GM23248 (cell line): ENCODE results near the gene ING3.

Experiments used
- EZH2 ChIP-seq: fragments of 200-600 bp; sonication (generic); IDR thresholded peaks from 2 replicates; pipeline ENCODE4 v1.6.1; 2018; ENCODE audit warnings: antibody characterized with exemption, mild to moderate bottlenecking; ENCODE audit not compliant: insufficient read depth, poor library complexity, severe bottlenecking
- EZH2phosphoT487 ChIP-seq: fragments of 200-600 bp; sonication (generic); IDR thresholded peaks from 2 replicates; pipeline ENCODE4 v1.6.1; 2018; ENCODE audit warnings: antibody characterized with exemption, moderate library complexity, mild to moderate bottlenecking, low read depth; ENCODE audit not compliant: insufficient read depth

DNA sequence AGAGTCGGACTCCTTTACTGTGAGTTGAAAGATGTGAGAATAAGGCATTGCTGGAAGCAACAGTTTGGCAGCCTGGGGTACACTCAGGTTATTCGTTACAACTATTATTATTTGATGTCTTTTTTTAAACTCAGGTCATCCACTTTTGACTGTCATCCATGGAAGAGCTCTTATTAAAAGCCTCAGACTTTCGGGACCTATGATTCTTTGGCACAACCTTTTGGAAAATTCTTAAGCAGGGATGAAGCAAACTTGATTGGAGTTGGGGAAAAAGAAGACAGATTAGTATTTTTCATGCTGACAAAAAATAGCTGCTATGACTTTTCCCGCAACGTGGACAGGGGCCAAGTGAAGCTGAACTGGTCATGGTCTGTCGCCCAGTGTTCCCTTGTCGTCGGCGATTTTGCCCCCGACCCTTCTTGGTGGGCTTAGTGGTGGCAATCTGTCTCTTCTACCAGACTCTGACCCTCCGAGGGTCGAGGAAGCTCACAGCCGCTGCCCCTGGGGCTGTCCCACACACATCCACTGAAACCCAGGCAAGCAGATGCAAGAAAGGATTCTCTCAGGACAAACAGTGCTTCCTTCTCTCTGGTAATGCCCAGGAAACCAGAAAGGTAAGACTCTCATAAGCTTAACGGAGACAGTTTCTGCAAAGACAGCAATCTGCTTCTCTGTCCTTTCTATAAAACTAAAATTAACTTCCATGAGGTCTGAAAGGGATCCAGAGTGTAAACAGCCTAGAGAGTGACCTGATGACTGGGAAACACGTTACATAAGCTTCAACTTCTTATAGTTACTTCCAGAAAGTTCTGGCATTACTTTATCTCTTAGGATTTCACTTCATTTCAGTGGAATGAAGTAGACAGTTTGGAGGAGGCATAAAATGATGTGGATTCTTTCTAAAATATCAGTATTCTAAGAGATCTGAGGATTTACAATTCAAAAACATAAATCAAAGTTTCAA is 39.0 kb downstream of the ING3 start:
- TF ChIP-seq EZH2: no peak
- no peak for TF ChIP-seq EZH2phosphoT487
